Forelimb muscle (tissue), 1 donor: ENCODE measurements around the gene RFT1. TPM values are rescaled to one million over a fixed set of nuclear protein-coding genes. Genes with fewer than 3 reads are reported as not detected.
"Not testable (repeated sequence)": the region's sequence is repeated elsewhere in the genome, so short reads cannot be mapped to it uniquely, and the experiment has no call there.

Experiments
- DNase-seq: peaks from one replicate; pipeline ENCODE4 v3.0.0-alpha.2; 2013; ENCODE audit warnings: low read depth
- polyA plus RNA-seq: library from polyadenylated mRNA; unstranded; fragments of 120-200 nt; gene quantifications from one replicate; pipeline ENCODE4 v1.2.1, GENCODE V29; 2013; ENCODE audit not compliant: insufficient read length

Gene RFT1
- polyA plus RNA-seq, 1 donor, result 9.4 TPM

- DNase-seq, result no peak
Measured at GRCh38 chr3:53163444-53164387, 33.5 kb upstream of the RFT1 start.

GRCh38 chr3:53162672-53163443, 32.6 kb upstream of the RFT1 start:
- DNase-seq, result no peak

- DNase-seq, result no peak
Measured at GRCh38 chr3:53161820-53162671, 31.8 kb upstream of the RFT1 start.

GRCh38 chr3:53161450-53161819, 31.2 kb upstream of the RFT1 start:
- no peak for DNase-seq

GRCh38 chr3:53160660-53161449, 30.6 kb upstream of the RFT1 start, which contains the start of gene PRKCD:
PRKCD (plus strand) TSS chr3:53161209; CDS start chr3:53178423, 17,214 bp downstream.
- no peak for DNase-seq

- no peak for DNase-seq
Measured at GRCh38 chr3:53160061-53160659, 29.9 kb upstream of the RFT1 start.

GRCh38 chr3:53159156-53160060, 29.2 kb upstream of the RFT1 start:
- DNase-seq, result no peak

GRCh38 chr3:53158765-53159155, 28.5 kb upstream of the RFT1 start:
- no peak for DNase-seq

GRCh38 chr3:53157974-53158580, 27.8 kb upstream of the RFT1 start:
- DNase-seq, result no peak

GRCh38 chr3:53156368-53156834, 26.2 kb upstream of the RFT1 start:
- no peak for DNase-seq

GRCh38 chr3:53155760-53156159, 25.5 kb upstream of the RFT1 start:
- DNase-seq, result no peak

- no peak for DNase-seq
Measured at GRCh38 chr3:53154881-53155285, 24.6 kb upstream of the RFT1 start.

GRCh38 chr3:53153980-53154379, 23.7 kb upstream of the RFT1 start:
- DNase-seq, result no peak

GRCh38 chr3:53153264-53153823, 23.1 kb upstream of the RFT1 start:
- DNase-seq, result no peak

GRCh38 chr3:53151870-53152660, 21.8 kb upstream of the RFT1 start:
- DNase-seq, result no peak

GRCh38 chr3:53151465-53151864, 21.2 kb upstream of the RFT1 start:
- no peak for DNase-seq

- DNase-seq, result not testable (repeated sequence)
Measured at GRCh38 chr3:53151086-53151438, 20.8 kb upstream of the RFT1 start.
